Hindlimb muscle (tissue), 1 donor: ENCODE measurements around the gene SPRN. TPM values are rescaled to one million over a fixed set of nuclear protein-coding genes. Genes with fewer than 3 reads are reported as not detected.
"Not testable (repeated sequence)": the region's sequence is repeated elsewhere in the genome, so short reads cannot be mapped to it uniquely, and the experiment has no call there.

Experiments
- DNase-seq: peaks from one replicate; pipeline ENCODE4 v3.0.0-alpha.2; 2013
- polyA plus RNA-seq: library from polyadenylated mRNA; unstranded; fragments of 120-200 nt; gene quantifications from one replicate; pipeline ENCODE4 v1.2.1, GENCODE V29; 2013; ENCODE audit not compliant: insufficient read length

Gene SPRN
- polyA plus RNA-seq, 1 donor: 4.6 TPM

DNA sequence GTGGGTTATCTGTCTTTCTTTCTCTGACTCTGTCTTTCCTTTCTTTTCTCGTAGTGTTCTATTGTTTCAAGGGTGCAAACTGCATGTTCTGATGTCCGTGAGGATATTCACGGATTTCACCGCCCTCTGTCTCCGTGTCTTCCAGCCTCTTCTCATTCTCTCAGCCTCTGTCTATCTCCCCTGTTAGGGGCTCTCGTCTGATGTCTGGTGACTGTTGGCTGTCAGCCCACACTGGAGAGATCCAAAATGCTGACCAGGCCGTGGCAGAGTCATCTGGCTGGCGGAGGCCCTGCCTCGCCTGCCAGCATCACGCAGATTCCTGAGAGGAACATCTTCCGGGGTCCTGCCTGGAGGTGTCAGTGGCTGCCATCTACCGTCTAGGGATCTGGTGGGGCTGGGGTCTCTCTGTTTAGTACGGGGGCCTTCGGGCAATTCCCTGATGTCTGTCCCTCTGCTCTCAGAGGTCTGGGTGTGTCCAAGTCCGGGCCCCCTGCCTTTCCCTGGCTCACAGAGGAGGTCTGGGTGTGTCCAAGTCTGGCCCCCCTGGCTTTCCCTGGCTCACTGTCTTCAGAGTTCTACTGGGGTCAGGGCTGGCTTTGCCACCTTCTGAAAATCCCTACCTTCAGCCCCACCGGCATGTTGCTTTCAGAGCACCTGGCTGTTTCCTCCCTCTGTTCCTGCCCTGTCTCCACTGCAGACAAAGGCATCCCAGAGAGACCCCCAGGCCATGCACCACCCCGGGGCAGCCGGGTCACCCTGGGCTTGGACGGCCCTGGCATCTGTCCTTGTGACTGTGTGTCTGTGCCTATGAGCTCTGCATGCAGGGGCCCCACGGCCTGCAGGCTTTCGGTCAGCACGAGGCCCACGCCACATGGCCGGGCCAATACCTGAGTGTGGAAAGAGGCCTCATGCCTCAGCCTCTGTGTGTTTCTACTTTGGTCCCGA is 15.4 kb upstream of the SPRN start:
- DNase-seq: no peak

DNA sequence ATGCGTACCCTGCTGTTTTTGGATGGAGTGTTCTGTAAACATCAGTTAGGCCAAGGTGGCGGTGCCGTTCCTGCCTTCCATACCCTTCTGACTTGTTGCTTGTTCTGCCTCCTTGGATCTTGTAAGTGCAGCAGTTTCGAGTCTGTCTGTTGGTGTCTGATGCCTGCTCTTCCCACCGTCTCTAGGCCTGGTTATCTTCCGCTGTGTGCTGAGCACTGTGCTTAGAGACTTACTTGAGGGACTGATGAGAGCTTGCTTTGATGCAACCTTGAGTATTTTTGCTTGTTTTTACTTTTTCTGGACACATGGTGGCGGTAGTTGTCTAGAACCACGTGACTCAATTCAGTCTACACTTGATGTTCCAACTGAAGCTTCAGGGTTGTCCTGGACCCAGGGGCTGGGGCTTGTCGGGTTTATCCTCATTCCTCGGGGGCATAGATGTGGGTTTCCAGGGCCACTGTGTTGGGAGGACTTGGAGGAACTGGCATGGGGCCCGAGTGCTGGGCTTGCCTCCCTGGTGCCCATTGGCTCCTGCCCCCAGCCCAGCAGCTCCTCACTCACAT is 14.4 kb upstream of the SPRN start:
- DNase-seq: no peak

DNA sequence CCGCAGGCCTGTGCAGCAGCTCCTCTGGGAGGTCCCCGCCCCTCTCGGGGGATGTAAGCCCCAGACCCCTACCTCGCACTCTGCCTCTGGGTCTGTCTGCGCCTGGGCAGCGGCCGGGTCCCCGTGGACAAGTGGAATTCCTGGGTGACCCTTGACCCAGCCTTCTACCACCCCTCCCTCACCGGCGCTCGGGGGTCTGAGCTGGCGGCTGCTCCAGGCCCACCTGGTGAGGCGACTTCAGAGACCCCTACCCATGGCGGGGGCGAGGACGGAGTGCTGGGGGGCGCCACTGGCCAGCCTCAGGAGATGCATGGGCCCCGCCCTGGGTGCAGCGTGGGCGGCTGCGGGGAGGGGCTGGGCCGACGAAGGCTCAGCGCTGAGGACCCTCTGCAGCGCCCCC is 8.4 kb upstream of the SPRN start:
- DNase-seq: not testable (repeated sequence)

DNA sequence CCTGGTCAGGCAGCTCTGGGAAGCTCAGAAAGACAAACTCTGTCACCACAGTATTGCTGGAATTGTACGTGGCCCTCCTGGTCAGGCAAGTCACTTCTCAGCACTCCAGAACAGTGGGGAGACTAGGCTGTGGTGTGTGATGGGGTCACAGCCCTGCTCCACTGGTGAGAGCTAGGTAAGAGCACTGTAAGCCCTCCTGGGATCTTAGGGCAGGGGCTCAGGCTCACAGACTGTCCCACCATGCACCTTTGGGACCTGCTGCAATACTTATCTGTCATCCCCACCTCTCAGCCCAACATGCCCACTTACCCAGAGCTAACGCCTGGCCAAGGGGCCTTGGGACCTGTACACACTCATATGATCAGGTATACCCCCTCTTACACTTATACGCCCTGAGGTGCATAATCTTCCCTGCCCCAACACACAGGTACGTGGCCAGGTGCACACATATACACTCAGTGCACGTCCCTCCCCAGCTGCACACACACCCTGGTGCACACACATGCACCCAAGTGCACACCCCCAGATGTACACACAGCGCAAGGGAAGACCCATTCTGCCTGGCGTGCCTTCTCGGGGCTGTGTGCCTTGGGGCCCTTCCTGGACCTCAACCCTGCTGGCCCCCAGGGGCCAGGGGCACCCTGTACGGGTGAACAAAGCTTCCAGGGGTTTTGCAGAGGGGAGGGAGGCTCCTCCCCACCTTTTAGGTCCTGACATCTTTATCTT is 7.6 kb upstream of the SPRN start:
- DNase-seq: not testable (repeated sequence)

DNA sequence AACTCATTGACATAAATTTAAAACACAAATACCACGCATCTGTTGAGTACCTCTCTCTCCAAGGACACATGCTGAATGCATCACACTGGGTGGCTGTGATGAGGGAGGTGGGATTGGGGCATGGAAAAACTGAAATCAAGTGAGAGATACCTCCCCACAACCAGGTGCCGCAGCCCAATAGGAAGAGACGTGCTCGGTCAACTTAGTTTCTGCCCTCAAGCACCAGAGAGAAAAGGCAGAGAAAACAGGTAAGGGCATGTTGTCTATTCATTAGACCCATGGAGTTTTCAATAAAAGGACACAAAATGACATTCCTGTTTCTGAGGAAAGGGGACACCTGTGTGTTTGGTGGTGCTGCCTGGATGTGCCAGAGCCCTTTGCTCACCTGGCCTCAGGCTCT is 5.1 kb upstream of the SPRN start:
- not testable (repeated sequence) for DNase-seq

GRCh38 chr10:133424102-133424501 is 323 bp downstream of the SPRN start:
- not testable (repeated sequence) for DNase-seq

DNA sequence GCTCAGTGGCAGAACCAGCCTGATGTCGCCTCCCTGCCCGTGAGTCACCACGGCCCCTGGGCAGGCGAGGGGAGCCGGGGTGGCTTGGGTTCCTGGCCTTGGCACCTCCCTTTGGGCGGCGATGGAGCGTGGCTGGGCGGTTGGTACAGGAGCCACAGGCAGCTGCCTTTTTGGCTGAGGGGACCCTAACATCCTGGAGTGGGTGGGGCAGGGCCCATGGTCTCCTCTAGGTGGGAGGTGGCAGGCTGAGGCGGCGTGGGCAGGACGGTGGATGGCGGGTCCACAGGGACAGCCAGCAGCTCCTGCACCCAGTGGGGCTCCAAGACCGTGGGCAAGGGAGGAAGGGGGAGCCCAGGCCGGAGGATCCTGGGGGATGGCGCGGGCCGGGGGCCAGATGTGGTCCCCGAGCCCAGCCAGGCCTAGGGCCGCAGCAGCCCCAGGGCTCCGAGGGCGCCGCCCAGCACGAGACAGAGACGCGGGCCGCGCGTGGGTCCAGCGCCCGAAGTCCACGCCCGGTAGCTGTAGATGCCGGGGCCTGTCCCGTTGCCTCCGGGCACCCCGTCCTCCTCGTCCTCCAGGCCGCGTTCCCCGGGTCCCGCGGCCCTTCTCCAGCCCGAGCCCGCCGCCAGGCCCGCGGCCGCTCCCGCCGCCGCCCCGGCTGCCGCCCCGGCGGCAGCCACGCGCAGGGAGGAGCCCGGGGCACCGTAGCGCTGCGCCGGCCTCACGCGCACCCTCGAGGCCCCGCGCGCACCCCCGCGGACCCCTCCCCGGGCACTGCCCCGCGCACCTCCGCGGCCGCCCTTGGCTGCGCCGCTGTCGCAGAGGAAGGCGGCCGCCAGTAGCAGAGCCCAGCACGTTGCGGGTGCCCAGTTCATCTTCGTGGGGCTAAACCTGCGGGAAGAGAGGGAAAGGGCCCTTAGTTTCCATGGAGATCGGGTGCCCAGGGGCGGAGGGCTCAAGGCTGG is 1.3 kb downstream of the SPRN start:
- no peak for DNase-seq

- DNase-seq: no peak
These were observed 2.1 kb downstream of the SPRN start for GRCh38 chr10:133422223-133422806.

DNA sequence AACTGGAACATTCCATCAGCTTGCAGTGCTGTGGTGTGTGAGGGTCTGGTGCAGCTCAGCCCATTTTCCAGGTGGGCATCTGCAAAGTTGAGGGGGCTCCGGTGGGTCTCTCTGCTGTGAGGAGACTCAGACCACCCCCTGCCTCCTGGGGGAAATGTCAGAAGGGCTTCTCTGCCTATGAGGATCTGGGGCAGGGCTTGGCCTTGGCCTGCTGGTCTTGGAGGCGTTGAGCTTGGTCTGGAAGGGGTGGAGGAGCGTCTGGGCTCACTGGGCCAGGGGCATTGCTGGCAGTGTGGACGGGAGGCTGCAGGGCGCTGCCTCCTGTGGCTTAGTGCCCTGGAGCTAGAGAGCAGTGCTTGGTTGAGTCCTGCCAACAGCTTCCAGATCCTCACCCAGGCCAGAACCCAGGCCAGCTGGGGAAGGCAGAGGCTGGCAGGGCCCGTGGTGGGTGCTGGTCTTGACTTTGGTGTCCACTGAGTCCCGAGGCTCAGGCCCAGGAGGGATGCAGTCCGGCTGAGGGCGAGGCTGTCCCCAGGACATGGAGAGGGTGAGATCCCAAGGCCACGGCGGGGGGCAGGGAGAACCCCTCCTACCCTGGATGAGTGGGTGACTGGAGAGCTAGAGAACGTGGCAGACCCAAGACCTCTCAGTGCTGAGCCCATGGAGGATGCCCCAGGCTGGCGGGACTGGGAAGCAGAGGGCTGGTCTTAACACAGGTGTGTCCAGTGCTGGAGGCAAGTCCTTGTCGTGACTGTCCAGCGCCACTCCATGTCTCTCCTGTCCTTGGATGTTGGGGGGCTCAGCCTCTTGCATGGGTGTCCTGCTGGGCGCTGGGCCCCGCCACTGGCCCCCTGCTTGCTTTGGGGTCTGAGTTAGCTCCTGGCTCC is 2.8 kb downstream of the SPRN start:
- no peak for DNase-seq

GRCh38 chr10:133420579-133420978 is 3.8 kb downstream of the SPRN start:
- DNase-seq: no peak

DNA sequence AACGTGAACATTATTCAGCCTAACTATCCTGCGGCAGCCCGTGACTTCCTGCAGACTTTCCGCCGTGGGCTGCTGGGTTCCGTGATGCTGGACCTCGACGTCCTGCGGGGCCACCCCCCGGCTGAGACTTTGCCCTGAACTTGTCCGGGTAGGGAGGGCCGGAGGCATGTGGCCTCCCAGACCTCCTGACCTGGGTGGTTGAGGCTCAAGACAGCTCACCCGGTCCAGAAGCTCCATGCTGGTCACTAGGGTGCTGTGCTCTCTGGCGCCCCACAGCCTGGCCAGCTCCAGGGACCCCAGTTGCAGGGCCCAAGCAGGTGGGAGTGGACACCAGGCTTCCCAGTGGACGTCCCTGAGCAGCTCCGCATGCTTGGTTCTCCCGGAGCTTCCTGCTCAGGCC is 4.4 kb downstream of the SPRN start:
- DNase-seq: no peak

DNA sequence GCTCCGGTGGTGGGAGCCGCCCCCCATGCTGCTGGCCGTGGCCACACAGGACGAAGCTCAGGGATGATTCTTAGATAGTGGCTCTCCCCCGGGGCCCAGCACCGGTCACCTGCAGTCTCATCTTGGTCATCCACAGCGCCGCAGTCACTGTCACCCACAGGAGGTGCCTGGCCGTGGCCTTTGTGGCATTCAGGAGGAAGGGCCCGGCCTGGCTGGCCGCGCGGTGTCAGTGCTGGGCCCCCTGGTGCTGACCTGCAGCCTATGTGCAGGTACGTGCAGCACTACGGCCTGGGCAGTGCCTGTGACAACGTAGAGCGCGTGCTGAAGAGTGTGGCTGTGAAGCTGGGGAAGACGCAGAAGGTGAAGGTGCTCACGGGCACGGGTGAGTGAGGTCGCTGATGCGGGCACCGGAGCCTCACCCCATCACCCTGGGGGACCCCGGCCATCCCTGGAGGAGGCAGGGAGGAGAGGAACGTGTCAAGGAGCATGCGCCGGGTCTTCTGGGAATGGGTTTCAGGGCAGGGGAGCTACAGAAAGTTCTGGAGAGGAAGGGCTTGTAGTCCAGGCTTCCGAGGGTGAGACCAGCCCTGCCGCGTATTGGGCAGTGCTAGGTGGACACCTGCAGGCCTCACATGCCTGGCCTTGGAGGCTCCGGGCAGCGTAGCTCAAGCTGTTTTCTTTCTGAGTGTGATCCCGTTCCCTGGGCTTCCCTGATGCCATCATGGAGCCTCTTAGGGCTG is 5.0 kb downstream of the SPRN start:
- DNase-seq: no peak

DNA sequence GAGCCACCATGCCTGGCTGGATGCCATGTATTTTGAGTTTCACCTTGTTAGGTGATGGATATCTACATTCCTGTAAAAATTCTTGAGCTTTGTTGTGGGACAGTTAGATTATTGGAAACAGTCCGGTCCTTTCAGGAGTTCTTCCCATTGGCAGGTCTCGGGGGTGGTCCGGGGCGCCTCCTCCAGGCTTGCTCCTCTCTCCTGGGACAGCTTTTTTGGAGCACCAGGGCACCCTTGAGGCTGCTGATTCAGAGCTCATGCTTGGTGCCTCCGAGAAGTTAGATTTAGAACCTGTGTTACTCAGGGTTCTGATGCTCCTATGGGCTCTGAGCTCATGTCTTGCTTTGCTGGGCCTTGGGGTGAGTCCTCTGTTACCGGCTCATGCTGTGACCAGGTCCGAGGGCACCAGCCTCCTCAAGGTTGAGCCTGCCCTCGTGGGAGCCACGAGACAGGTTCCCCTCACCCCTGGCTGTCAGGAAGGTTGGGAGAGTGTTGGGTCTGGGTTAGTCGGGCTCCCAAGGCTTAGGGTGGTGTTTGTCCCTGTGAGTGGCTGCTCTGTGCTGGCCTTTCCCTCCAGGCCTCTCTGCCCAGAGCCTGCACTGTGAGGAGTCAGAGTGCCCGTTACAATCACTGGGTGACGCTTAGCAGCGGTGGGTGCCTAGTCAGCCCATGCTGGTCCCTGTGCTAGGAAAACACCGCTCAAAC is 6.0 kb downstream of the SPRN start:
- DNase-seq: no peak

GRCh38 chr10:133415752-133416151 is 8.7 kb downstream of the SPRN start:
- DNase-seq: no peak

DNA sequence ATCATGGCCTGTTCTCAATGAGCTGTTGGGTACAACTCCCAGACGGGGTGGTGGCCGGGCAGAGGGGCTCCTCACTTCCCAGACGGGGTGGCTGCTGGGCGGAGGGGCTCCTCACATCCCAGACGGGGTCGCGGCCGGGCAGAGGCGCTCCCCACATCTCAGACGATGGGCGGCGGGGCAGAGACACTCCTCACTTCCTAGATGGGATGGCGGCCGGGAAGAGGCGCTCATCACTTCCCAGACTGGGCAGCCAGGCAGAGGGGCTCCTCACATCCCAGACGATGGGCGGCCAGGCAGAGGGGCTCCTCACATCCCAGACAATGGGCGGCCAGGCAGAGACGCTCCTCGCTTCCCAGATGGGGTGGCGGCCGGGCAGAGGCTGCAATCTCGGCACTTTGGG is 10.0 kb downstream of the SPRN start:
- not testable (repeated sequence) for DNase-seq

- no peak for DNase-seq
These were observed 12.1 kb downstream of the SPRN start for GRCh38 chr10:133412381-133412711.

GRCh38 chr10:133411523-133412380 is 12.7 kb downstream of the SPRN start:
- no peak for DNase-seq

GRCh38 chr10:133405844-133406527 is 18.4 kb downstream of the SPRN start:
- DNase-seq: no peak
